ENCODE data around the gene ARHGAP32.

Gene ARHGAP32

GRCh38 chr11:128947773-128948172, 244.4 kb downstream of the ARHGAP32 start:
- no peak for DNase-seq

GRCh38 chr11:128946648-128947047, 245.5 kb downstream of the ARHGAP32 start:
- DNase-seq, result no peak

- no peak for DNase-seq
These were observed 248.6 kb downstream of the ARHGAP32 start for GRCh38 chr11:128943428-128943976.

GRCh38 chr11:128942817-128943427, 249.2 kb downstream of the ARHGAP32 start, which contains the start of gene TP53AIP1:
Gene TP53AIP1 (minus strand): TSS chr11:128942871. CDS start chr11:128937818, 5,053 bp downstream.
- no peak for DNase-seq

- DNase-seq, result no peak
These were observed 249.9 kb downstream of the ARHGAP32 start for GRCh38 chr11:128942272-128942612.

- no peak for DNase-seq
These were observed 250.4 kb downstream of the ARHGAP32 start for GRCh38 chr11:128941573-128942271.

GRCh38 chr11:128941110-128941509, 251.0 kb downstream of the ARHGAP32 start:
- no peak for DNase-seq

- no peak for DNase-seq
These were observed 251.5 kb downstream of the ARHGAP32 start for GRCh38 chr11:128940603-128941002.

- DNase-seq, result no peak
These were observed 252.0 kb downstream of the ARHGAP32 start for GRCh38 chr11:128940156-128940555.

- DNase-seq, result no peak
These were observed 252.5 kb downstream of the ARHGAP32 start for GRCh38 chr11:128939591-128939990.

- no peak for DNase-seq
These were observed 253.8 kb downstream of the ARHGAP32 start for GRCh38 chr11:128938156-128938885.

- DNase-seq, result no peak
These were observed 254.6 kb downstream of the ARHGAP32 start for GRCh38 chr11:128937480-128937879.

GRCh38 chr11:128936606-128937251, 255.4 kb downstream of the ARHGAP32 start:
- DNase-seq, result no peak

GRCh38 chr11:128934926-128935325, 257.2 kb downstream of the ARHGAP32 start:
- DNase-seq, result no peak

GRCh38 chr11:128934351-128934750, 257.8 kb downstream of the ARHGAP32 start:
- no peak for DNase-seq

GRCh38 chr11:128933481-128934178, 258.5 kb downstream of the ARHGAP32 start:
- no peak for DNase-seq

- no peak for DNase-seq
These were observed 260.5 kb downstream of the ARHGAP32 start for GRCh38 chr11:128931668-128932067.

GRCh38 chr11:128931066-128931465, 261.1 kb downstream of the ARHGAP32 start:
- no peak for DNase-seq

- DNase-seq, result no peak
These were observed 262.1 kb downstream of the ARHGAP32 start for GRCh38 chr11:128929991-128930390.

GRCh38 chr11:128929468-128929867, 262.7 kb downstream of the ARHGAP32 start:
- no peak for DNase-seq

GRCh38 chr11:128928400-128928799, 263.7 kb downstream of the ARHGAP32 start:
- DNase-seq, result no peak

- DNase-seq, result no peak
These were observed 264.3 kb downstream of the ARHGAP32 start for GRCh38 chr11:128927683-128928336.
